ENCODE data around the gene SLC25A21.
"Not testable (repeated sequence)": the region's sequence is repeated elsewhere in the genome, so short reads cannot be mapped to it uniquely, and the experiment has no call there.

The SLC25A21 gene

GRCh38 chr14:37172024-37172869 lies at the start of gene SLC25A21:
Gene SLC25A21 (minus strand): TSS chr14:37172606.
- DNase-seq (ENCODE audit: low read depth), result no peak

- no peak for DNase-seq (ENCODE audit: low read depth)
Observed at GRCh38 chr14:37221073-37221472, 48.7 kb upstream of the SLC25A21 start.

GRCh38 chr14:37215345-37215744 lies 42.9 kb upstream of the SLC25A21 start:
- DNase-seq (ENCODE audit: low read depth), result no peak

- no peak for DNase-seq (ENCODE audit: low read depth)
Observed at GRCh38 chr14:37213016-37213415, 40.6 kb upstream of the SLC25A21 start.

GRCh38 chr14:37210448-37210847 lies 38.0 kb upstream of the SLC25A21 start:
- no peak for DNase-seq (ENCODE audit: low read depth)

- not testable (repeated sequence) for DNase-seq (ENCODE audit: low read depth)
Observed at GRCh38 chr14:37209617-37210016, 37.2 kb upstream of the SLC25A21 start.

GRCh38 chr14:37205623-37206605 lies 33.5 kb upstream of the SLC25A21 start:
- DNase-seq (ENCODE audit: low read depth), result not testable (repeated sequence)

GRCh38 chr14:37203423-37203822 lies 31.0 kb upstream of the SLC25A21 start:
- no peak for DNase-seq (ENCODE audit: low read depth)

GRCh38 chr14:37202812-37203211 lies 30.4 kb upstream of the SLC25A21 start:
- DNase-seq (ENCODE audit: low read depth), result no peak

- no peak for DNase-seq (ENCODE audit: low read depth)
Observed at GRCh38 chr14:37202265-37202664, 29.9 kb upstream of the SLC25A21 start.

GRCh38 chr14:37201724-37202123 lies 29.3 kb upstream of the SLC25A21 start:
- DNase-seq (ENCODE audit: low read depth), result no peak

- DNase-seq (ENCODE audit: low read depth), result no peak
Observed at GRCh38 chr14:37198907-37199306, 26.5 kb upstream of the SLC25A21 start.

GRCh38 chr14:37198273-37198598 lies 25.8 kb upstream of the SLC25A21 start:
- DNase-seq (ENCODE audit: low read depth), result no peak

GRCh38 chr14:37197421-37198272 lies 25.2 kb upstream of the SLC25A21 start, which contains the start of gene MIPOL1:
Gene MIPOL1 (plus strand): TSS chr14:37197937. CDS start chr14:37247889, 49,952 bp downstream.
- DNase-seq (ENCODE audit: low read depth), result no peak

- DNase-seq (ENCODE audit: low read depth), result no peak
Observed at GRCh38 chr14:37196604-37197420, 24.4 kb upstream of the SLC25A21 start.

- DNase-seq (ENCODE audit: low read depth), result no peak
Observed at GRCh38 chr14:37195327-37195726, 22.9 kb upstream of the SLC25A21 start.

GRCh38 chr14:37194698-37195097 lies 22.3 kb upstream of the SLC25A21 start:
- DNase-seq (ENCODE audit: low read depth), result no peak

- not testable (repeated sequence) for DNase-seq (ENCODE audit: low read depth)
Observed at GRCh38 chr14:37189733-37190132, 17.3 kb upstream of the SLC25A21 start.

- DNase-seq (ENCODE audit: low read depth), result not testable (repeated sequence)
Observed at GRCh38 chr14:37187840-37188577, 15.6 kb upstream of the SLC25A21 start.

- DNase-seq (ENCODE audit: low read depth), result no peak
Observed at GRCh38 chr14:37187294-37187693, 14.9 kb upstream of the SLC25A21 start.

Data from stimulated activated CD8-positive, alpha-beta memory T cell treated with anti-CD3 and anti-CD28 coated beads, Interleukin-12 subunit alpha, Interleukin-12 subunit beta, amount 100 ng/mL, for 1 hour (primary cell).